Caco-2 (cell line): ENCODE measurements around the gene NECAB2. TPM values are rescaled to one million over a fixed set of nuclear protein-coding genes. Genes with fewer than 3 reads are reported as not detected.

Source experiments
- BruUV-seq: library from RNA; stranded (reverse); fragments of 400-500 nt; replicated peaks from 2 replicates; lab custom pipeline; 2021; lab: Mats Ljungman, UMichigan
- CTCF ChIA-PET: fragments of 300-600 bp; sonication (Branson Sonifier 250); formaldehyde crosslinking; loops from one replicate; lab custom pipeline; 2022; ENCODE audit warnings: antibody characterized with exemption; lab: Charles Lee
- POLR2A ChIA-PET: fragments of 300-600 bp; sonication (Branson Sonifier 250); formaldehyde crosslinking; loops from one replicate; lab custom pipeline; 2022; ENCODE audit warnings: antibody characterized with exemption; lab: Charles Lee
- DNase-seq, 2 experiments: peaks; one replicate each; pipeline versions ENCODE4 v3.0.0 to v3.0.0-alpha.2; 2020 to 2022
- H3K27me3 ChIP-seq: replicated peaks from 2 replicates; pipeline ENCODE4 v1.6.0; 2011; ENCODE audit warnings: low read length; ENCODE audit not compliant: control insufficient read depth, insufficient read depth
- H3K36me3 ChIP-seq: 2 replicates; pipeline ENCODE4 v1.5.1; 2011; ENCODE audit warnings: low read length; ENCODE audit not compliant: control insufficient read depth, insufficient read depth
- H3K4me1 ChIP-seq: fragments of 250-450 bp; sonication (Bioruptor Pico); 2 replicates; pipeline ENCODE4 v1.5.1; 2020; ENCODE audit warnings: mild to moderate bottlenecking
- H3K4me3 ChIP-seq: 2 replicates; pipeline ENCODE4 v1.5.1; 2011; ENCODE audit warnings: low read depth, mild to moderate bottlenecking, control low read depth, low read length
- H3K9me3 ChIP-seq: fragments of 250-450 bp; sonication (Bioruptor Pico); 2 replicates; pipeline ENCODE4 v1.5.1; 2020; ENCODE audit warnings: mild to moderate bottlenecking, moderate library complexity
- H3K27ac Mint-ChIP-seq: one replicate; pipeline ENCODE4 v1.8.0; 2022; ENCODE audit warnings: mixed read lengths; ENCODE audit not compliant: unreplicated experiment
- H3K27me3 Mint-ChIP-seq: one replicate; pipeline ENCODE4 v1.8.0; 2022; ENCODE audit warnings: mixed read lengths; ENCODE audit not compliant: insufficient read depth, unreplicated experiment
- H3K36me3 Mint-ChIP-seq: one replicate; pipeline ENCODE4 v1.8.0; 2022; ENCODE audit warnings: mild to moderate bottlenecking, mixed read lengths; ENCODE audit not compliant: insufficient read depth, unreplicated experiment
- H3K4me1 Mint-ChIP-seq: one replicate; pipeline ENCODE4 v1.8.0; 2022; ENCODE audit warnings: low read depth, mixed read lengths; ENCODE audit not compliant: unreplicated experiment
- H3K4me3 Mint-ChIP-seq: one replicate; pipeline ENCODE4 v1.8.0; 2022; ENCODE audit warnings: mild to moderate bottlenecking, moderate library complexity, mixed read lengths; ENCODE audit not compliant: unreplicated experiment
- H3K9me3 Mint-ChIP-seq: one replicate; pipeline ENCODE4 v1.8.0; 2022; ENCODE audit warnings: mixed read lengths; ENCODE audit not compliant: unreplicated experiment
- intact Hi-C: fragments of 100-400 bp; cut with micrococcal nuclease; formaldehyde crosslinking; loops from one replicate; pipeline ENCODE4 v1.10.0; 2022; ENCODE audit not compliant: unreplicated experiment
- total RNA-seq: library from RNA; stranded (reverse); gene quantifications from 2 replicates; pipeline ENCODE4 v1.2.3, GENCODE V29; 2022
- TF ChIP-seq, protein P1 (sequence below), 2 experiments: fragments of 200-600 bp in 1 of 2; IDR thresholded peaks; 1 replicate in 1 of 2; 2 replicates in 1 of 2; pipeline versions ENCODE4 v1.5.1 to v1.8.0; 2011 to 2022; ENCODE audit warnings: antibody characterized with exemption in 1 of 2, control low read depth in 1 of 2, inconsistent platforms in 1 of 2, low read depth in 1 of 2, low read length in 1 of 2, mild to moderate bottlenecking in 1 of 2, moderate library complexity in 1 of 2; ENCODE audit not compliant: insufficient read depth in 1 of 2, severe bottlenecking in 1 of 2, unreplicated experiment in 1 of 2

The NECAB2 gene
- total RNA-seq, 1 experiment from 2014 or later, result 0.68 TPM

- H3K27ac Mint-ChIP-seq, result no peak overlapping the region
- no peaks in the 10 kb centered on the region for H3K4me1 Mint-ChIP-seq
- ChIA-PET POLR2A (no interaction called here), CTCF (interaction anchor here (1.1 kb wide), 1 partner anchor 96 kb away, joined by 3 read pairs; no protein-coding TSS in a partner anchor)
- peaks cover 5% of the 10 kb centered on the region for H3K36me3 ChIP-seq
- intact Hi-C loops, result no loop called here
- H3K27me3 Mint-ChIP-seq, result no peaks in the 10 kb centered on the region
- TF ChIP-seq, protein P1, sequence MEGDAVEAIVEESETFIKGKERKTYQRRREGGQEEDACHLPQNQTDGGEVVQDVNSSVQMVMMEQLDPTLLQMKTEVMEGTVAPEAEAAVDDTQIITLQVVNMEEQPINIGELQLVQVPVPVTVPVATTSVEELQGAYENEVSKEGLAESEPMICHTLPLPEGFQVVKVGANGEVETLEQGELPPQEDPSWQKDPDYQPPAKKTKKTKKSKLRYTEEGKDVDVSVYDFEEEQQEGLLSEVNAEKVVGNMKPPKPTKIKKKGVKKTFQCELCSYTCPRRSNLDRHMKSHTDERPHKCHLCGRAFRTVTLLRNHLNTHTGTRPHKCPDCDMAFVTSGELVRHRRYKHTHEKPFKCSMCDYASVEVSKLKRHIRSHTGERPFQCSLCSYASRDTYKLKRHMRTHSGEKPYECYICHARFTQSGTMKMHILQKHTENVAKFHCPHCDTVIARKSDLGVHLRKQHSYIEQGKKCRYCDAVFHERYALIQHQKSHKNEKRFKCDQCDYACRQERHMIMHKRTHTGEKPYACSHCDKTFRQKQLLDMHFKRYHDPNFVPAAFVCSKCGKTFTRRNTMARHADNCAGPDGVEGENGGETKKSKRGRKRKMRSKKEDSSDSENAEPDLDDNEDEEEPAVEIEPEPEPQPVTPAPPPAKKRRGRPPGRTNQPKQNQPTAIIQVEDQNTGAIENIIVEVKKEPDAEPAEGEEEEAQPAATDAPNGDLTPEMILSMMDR (IDR thresholded peaks at IDR 0.05; ENCODE audit: insufficient read depth in 1 of 2, low read depth in 1 of 2, low read length in 1 of 2, severe bottlenecking in 1 of 2, unreplicated experiment in 1 of 2), result no peak
- peak in 1 of 2 experiments; percentile 23 for DNase-seq
- H3K4me1 ChIP-seq, result 0 out of 2 replicates have a peak, but pooled peaks cover 6% of the 10 kb centered on the region
- H3K36me3 Mint-ChIP-seq, result peaks cover 51% of the 10 kb centered on the region
- BruUV-seq, result no TSS peak
- no peak overlapping the region for H3K4me3 ChIP-seq
- H3K9me3 ChIP-seq, result no peaks in the 10 kb centered on the region
- H3K4me3 Mint-ChIP-seq, result no peak overlapping the region
- no peaks in the 10 kb centered on the region for H3K9me3 Mint-ChIP-seq
- H3K27me3 ChIP-seq, result no peaks in the 10 kb centered on the region
Observed at GRCh38 chr16:84052071-84052622, 84.1 kb downstream of the NECAB2 start.

Other genes starting within 250 kb of the NECAB2 start
- 226 and 235 TPM in 2 replicates for gene HSBP1, start 160.3 kb upstream of the NECAB2 start, total RNA-seq
- gene MLYCD, start 69.1 kb upstream of the NECAB2 start, total RNA-seq, result 8.7 and 9.0 TPM in 2 replicates
- 18.6 and 21.8 TPM in 2 replicates for gene OSGIN1, start 15.0 kb upstream of the NECAB2 start, total RNA-seq
- gene SLC38A8, start 74.6 kb downstream of the NECAB2 start, total RNA-seq, result 0.79 and 2.1 TPM in 2 replicates
- 93.2 and 96.4 TPM in 2 replicates for gene MBTPS1, start 148.7 kb downstream of the NECAB2 start, total RNA-seq
- gene HSDL1, start 176.9 kb downstream of the NECAB2 start, total RNA-seq, result 21.0 and 23.7 TPM in 2 replicates
- 0.07 TPM in 1 of 2 replicates, not detected in the other for gene DNAAF1, start 177.1 kb downstream of the NECAB2 start, total RNA-seq
- 69.9 and 79.7 TPM in 2 replicates for gene TAF1C, start 218.8 kb downstream of the NECAB2 start, total RNA-seq
- not detected in 2 replicates for gene ADAD2, start 222.9 kb downstream of the NECAB2 start, total RNA-seq